Activated CD8-positive, alpha-beta memory T cell treated with anti-CD3 and anti-CD28 coated beads for 48 hours (primary cell): ENCODE measurements around the gene OR2A25.
"Not testable (repeated sequence)": the region's sequence is repeated elsewhere in the genome, so short reads cannot be mapped to it uniquely, and the experiment has no call there.

Experiments
- DNase-seq, 3 experiments: peaks; one replicate each; pipeline ENCODE4 v3.0.0-alpha.2; 2020; ENCODE audit warnings: low read depth in 2 of 3, low spot score in 2 of 3

Gene OR2A25

GRCh38 chr7:144069511-144069910 is at the start of gene OR2A25:
TSS of gene OR2A25 (plus strand) at chr7:144069811. CDS start at chr7:144074220, 4,409 bp downstream.
- no peak for DNase-seq

DNA sequence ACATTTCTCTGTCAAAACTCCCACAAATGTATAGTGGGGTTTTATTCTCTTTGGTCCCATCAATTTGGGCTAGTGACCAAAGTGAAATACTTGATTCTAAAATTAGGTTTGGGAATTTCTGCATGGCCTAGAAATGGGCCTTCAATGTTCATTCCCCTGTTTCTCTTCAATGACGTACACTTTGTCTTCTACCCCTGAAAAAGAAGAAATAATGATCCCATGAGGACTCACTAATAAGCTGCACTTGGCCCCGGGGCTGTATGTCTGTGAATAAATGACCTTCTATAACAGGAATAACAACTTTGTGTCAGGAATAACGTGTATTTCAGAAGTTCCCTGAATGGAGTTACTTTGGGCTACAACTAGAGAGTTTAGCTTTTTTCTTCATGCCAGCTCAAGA is 49.3 kb upstream of the OR2A25 start:
- DNase-seq = no peak

GRCh38 chr7:144022169-144022568 is 47.4 kb upstream of the OR2A25 start:
- no peak for DNase-seq

- DNase-seq = no peak
These were observed 46.3 kb upstream of the OR2A25 start for GRCh38 chr7:144023171-144023827.

GRCh38 chr7:144024213-144024612 is 45.4 kb upstream of the OR2A25 start:
- DNase-seq = no peak

DNA sequence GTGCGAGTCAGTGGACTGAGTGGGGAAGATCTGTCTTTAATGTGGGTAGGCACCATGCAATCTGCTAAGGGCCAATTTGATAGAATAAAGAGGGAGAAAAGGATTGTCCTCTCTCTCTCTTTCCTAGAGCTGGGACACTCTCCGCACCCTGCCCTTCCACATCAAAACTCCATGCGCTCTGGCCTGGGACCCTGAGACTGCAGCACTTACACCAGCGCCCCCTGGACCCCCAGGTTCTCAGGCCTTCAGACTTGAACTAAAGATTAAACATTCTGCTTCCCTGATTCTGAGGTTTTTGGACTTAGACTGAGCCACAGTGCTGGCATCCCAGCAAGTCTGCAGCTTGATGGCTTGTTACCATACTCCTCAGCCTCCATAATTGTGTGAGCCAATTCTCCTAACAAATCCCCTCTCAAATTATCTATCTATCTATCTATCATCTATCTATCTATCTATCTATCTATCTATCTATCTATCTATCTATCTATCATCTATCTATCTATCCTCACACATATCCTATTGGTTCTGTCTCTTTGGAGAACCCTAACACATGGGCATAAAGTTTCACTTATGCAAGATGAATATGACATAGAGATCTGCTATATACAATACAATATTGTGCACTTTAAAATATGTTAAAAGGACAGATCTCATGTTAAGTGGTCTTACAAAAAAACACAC is 43.3 kb upstream of the OR2A25 start:
- DNase-seq = no peak

DNA sequence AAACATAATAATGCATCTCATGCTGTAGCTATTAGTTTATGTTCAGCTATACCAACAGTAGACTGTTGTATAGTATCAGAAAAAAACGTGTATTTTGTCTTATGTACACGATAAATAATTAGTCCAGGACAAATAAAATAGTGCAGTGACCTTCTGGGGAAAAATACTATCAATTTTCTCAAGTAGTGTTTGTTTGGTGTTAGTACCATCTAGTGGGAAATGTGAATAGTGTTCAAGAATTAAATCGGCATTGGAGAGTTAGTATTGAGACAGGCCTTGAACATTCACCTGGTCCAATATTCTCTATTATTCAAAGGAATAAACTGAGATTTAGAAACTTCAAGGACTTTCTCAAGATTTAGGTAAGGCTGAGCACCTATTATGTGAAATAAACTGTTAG is 42.5 kb upstream of the OR2A25 start:
- DNase-seq = no peak

GRCh38 chr7:144027974-144028373 is 41.6 kb upstream of the OR2A25 start:
- no peak for DNase-seq

DNA sequence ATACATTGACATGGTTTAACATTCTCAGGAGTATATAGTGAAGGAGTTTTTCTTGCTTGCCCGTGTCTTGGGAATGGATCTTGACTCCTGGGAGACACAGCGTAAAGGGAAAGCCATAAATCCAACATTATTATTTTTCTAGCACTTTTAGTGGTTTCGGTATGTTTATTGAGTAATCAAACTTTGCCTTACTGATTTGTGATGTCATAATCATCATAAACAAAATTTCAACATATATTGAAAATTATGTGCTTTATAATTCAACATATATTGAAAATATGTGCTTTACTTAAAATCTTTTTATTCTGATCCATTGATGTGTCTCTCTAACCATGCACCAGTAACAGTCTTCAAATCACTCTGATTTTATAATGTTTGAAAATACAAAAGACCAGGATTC is 41.1 kb upstream of the OR2A25 start:
- DNase-seq = no peak

DNA sequence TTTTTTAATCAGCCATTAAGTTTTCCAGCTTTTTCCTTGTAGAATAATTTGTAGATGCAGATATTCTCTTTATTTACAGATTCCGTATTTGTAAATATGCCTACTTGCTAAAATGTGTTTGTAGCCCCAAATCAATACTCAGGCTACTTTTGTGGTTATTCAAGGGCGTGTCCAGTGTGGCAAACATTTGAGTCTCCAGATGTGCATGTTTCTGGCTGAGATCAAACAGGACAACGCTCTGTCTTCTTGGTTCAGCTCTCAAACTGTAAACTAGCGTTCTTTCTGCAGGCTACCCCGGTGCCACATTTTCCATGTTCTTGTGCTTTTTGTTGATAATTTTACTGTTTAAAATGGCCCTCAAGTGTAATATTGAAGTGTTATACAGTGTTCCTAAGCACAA is 37.1 kb upstream of the OR2A25 start:
- no peak for DNase-seq

DNA sequence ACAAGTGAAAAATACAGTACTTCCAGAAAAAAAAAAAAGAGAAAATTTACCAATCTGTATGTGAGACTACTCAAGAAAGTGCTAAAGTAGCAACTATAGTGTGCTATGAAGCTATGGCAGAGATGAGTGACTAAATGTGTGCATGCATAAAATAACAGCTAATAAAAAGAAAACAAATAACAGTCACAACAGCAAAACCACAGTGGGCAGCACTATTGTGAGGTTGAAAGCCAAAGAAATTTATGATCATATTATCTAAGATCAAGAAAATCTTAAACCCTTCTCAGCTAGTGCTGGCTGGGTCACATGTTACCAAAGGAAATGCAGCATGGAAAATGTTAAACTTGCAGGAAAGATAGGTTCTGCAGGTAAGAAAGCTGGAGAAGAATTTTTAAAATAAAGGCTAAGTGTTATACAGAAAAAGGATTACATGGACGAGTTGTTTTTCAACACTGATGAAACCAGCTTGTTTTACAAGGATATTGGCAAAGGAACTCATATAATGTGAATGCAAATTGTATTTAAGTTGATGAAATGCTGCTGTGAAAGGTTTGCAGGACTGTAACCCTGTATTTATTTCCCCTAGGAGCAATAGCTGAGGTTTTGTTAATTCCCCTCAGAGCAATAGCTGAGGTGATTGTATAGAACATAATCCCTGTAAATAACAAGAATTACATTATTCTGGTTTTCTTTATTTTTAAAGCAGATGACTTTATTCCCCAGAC is 36.5 kb upstream of the OR2A25 start:
- no peak for DNase-seq

GRCh38 chr7:144035385-144035784 is 34.2 kb upstream of the OR2A25 start:
- no peak for DNase-seq

GRCh38 chr7:144036302-144036885 is 33.2 kb upstream of the OR2A25 start:
- DNase-seq = no peak

DNA sequence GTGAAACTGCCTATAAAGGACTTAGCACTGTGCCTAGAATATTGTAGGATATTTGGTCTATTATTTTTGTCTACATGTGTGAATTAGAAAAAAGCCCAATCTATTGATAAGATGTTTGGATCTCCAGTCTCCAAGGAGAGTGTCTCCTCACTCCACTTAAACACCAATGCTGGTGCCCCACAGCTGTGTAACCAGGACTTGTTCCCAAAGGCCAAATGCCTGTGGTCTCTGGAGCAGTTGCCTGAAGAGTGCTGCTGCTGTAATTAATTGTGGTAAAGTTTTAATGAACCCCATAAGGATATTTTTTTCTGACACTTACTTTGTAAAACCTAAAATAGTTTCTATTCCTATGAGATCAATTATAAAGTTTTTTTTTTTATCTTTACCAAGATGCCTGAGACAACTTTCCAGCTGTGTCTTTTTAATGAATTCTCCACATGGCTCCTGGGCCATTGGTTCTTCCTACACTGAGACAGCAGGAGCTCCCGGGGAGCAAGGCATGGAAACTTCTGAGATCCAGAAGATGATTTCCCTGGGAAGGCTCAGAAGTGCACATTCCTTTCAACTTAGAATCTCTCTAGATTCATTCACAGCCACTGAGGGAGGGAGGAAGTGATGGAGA is 32.1 kb upstream of the OR2A25 start:
- no peak for DNase-seq

DNA sequence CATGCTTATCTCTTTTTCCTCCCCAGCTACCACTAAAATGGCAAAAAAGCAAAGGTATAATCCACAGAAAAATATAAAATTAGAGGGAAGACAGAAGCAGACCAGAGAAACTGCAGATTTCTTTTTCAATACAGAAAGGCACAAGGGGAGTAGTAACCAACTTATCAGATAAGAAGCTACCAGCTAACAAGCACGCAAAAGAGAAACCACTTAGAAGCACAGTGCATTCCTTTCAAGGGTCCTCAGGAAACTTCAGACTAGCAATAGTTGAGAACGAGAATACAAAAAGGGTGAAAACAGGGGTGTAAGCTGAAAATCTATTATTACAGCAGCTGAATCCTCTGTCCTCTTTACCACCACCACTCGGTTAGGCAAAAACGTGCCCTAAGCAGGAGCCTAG is 30.7 kb upstream of the OR2A25 start:
- no peak for DNase-seq

DNA sequence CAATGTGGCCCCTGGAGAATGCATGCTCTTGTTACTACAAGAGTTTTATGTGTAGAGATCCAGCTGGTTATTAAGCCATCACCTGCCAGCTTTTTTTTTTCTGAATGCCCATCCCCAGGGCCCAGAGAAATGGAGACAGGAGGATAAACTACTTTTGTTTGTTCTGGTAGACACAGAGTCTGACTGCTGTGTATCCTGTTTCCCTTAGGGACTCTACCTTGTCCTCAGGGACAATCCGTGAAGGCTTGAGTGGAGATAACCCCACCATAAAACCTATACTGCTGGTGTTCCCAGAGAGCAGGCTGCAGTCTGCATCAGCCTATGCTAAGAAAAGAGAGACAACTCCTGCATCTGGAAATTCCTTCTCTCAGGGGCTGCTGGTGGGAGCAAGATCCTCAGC is 21.0 kb upstream of the OR2A25 start, which contains the start of gene OR2A5:
TSS of gene OR2A5 (plus strand) at position 301 of the 400 bp plus-strand sequence. CDS start 1,454 bp downstream, outside the sequence.
- no peak for DNase-seq

DNA sequence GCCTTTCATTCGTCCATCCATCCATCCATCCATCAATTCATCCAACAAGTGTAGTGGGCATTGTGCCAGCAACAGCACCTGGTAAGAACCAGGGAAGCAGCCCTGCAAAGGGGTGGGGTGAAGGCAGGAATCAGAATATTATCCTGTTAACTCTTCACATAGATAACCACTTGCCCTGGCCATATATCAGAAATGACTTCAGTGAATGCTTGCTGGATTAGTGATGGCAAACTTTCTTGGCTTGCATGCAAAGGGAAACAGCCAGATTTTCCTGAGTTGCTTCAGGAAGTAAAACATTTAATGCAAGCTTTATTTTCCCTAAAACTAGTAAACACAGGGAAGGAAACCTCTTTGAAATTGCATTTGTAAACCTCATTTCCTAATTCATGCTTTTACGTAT is 20.1 kb upstream of the OR2A25 start:
- DNase-seq = no peak

DNA sequence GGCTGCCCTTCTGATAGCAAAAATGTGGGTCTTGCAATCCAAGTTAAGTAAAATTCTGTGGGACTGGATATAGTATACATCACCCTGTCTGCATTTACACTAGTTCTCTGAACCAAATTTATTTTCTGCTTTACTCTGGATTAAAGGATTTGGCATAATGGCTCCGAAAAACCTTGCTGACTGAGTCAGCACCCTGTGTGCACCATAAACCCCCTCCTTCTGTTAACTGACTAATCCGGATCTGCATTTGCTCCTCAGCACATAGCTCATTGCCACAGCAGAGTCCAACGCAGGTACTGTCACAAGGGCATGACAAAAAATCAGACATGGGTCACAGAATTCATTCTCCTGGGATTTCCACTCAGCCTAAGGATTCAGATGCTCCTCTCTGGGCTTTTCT is 19.5 kb upstream of the OR2A25 start:
- DNase-seq = no peak

- not testable (repeated sequence) for DNase-seq
These were observed 18.7 kb upstream of the OR2A25 start for GRCh38 chr7:144050884-144051283.

DNA sequence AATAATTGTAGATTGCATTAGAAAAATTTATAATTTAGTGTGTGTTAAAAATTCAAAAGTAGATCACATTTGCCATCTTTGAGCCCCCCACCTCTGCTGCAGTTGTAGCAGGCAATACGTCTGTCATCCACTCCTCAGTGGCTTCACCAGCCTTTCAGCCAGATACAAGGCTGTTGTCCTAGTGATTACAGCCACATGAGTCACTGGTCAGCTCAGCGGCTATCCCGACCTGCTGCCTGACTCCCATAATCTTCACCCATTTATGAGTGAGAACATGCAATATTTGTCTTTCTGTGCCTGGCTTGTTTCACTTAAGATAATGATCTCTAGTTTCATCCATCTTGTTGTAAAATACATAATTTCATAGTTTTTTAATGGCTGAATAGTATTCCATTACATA is 11.7 kb upstream of the OR2A25 start:
- DNase-seq = no peak

DNA sequence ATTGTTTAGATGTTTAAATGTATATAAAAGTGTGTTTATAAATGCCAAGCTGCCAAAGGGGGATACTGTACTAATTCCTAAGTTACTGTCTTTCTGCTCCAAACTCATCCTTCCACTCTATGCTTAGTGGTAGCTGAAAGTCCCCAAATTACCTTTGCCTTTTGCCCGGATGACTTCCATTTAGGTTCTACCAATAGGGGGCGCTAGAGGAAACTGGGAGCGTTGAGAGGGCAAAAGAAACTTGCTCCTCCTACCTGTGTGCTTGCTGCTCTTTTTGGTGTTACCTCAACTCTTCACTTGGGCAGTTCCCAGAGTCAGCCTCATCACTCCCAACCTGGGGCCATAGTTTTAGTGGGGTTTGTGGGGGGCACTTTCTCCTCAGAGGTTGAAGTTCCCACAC is 5.9 kb upstream of the OR2A25 start:
- no peak for DNase-seq
